Measurements from ENCODE around the gene ICE2.

DNA sequence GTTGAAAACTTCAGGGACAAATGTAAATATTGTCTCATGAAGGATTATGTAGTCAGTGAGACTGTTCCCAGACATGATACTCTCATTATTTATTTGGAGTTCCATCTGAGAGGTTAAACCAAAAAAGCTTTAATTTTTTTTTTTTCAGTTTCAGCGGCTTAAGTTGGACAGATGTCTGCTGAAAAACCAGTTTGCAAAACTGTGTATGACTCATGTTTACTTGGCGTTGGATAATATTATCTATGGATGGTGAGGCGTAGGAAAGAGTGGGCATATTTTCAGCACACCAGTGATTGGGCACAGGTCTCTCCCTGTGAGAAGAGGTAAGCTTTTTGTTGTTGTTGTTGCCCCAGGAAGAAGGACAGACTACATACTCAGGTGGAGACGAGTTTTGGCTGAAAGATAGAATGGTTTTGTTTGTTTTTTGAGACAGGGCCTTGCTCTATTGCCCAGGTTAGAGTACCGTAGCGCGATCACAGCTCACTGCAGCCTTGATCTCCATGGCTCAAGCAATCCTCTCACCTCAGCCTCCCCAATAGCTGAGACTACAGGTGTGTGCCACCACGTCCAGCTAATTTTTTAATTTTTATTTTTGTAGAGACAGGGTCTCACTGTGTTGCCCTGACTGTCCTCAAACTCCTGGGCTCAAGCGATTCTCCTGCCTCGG is 64.8 kb downstream of the ICE2 start:
- TF ChIP-seq MXI1 (IDR thresholded peaks at IDR 0.05; ENCODE audit: borderline replicate concordance, low read depth, low read length) = no peak
- TF ChIP-seq, protein P1, sequence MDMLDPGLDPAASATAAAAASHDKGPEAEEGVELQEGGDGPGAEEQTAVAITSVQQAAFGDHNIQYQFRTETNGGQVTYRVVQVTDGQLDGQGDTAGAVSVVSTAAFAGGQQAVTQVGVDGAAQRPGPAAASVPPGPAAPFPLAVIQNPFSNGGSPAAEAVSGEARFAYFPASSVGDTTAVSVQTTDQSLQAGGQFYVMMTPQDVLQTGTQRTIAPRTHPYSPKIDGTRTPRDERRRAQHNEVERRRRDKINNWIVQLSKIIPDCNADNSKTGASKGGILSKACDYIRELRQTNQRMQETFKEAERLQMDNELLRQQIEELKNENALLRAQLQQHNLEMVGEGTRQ (IDR thresholded peaks at IDR 0.05; ENCODE audit: low read depth, low read length) = no peak

Data from IMR-90 (cell line).